Measurements from ENCODE around the gene HOXB6.

HOXB6 gene

GRCh38 chr17:48584223-48584741, 20.5 kb downstream of the HOXB6 start:
- no peak for TF ChIP-seq CTCF (IDR thresholded peaks at IDR 0.05)

- TF ChIP-seq CTCF (IDR thresholded peaks at IDR 0.05), result no peak
Observed at GRCh38 chr17:48583708-48584222, 21.0 kb downstream of the HOXB6 start.

GRCh38 chr17:48582750-48583069, 22.1 kb downstream of the HOXB6 start:
- no peak for TF ChIP-seq CTCF (IDR thresholded peaks at IDR 0.05)

- TF ChIP-seq CTCF (IDR thresholded peaks at IDR 0.05), result no peak
Observed at GRCh38 chr17:48579760-48580554, 24.8 kb downstream of the HOXB6 start.

GRCh38 chr17:48579471-48579759, 25.4 kb downstream of the HOXB6 start:
- no peak for TF ChIP-seq CTCF (IDR thresholded peaks at IDR 0.05)

- no peak for TF ChIP-seq CTCF (IDR thresholded peaks at IDR 0.05)
Observed at GRCh38 chr17:48578616-48579470, 25.9 kb downstream of the HOXB6 start.

- TF ChIP-seq CTCF (IDR thresholded peaks at IDR 0.05), result no peak
Observed at GRCh38 chr17:48577946-48578615, 26.7 kb downstream of the HOXB6 start, which contains the start of gene HOXB4. Gene HOXB4 (minus strand): TSS chr17:48578350. CDS start chr17:48578319, 31 bp downstream.

All from LNCAP (cell line).